Lower lobe of right lung (tissue), 2 donors: Measurements from ENCODE around the gene ALDOC. TPM values are rescaled to one million over a fixed set of nuclear protein-coding genes. Genes with fewer than 3 reads are reported as not detected.

Experiments used
- ATAC-seq, 2 donors: fragments of 200-7000 bp; cut with Tn5 transposase; one replicate each; pipeline ENCODE4 v1.9.1; 2020 to 2022; ENCODE audit warnings: mild to moderate bottlenecking in 2 of 2, moderate library complexity in 2 of 2
- DNase-seq: peaks from one replicate; pipeline ENCODE4 v3.0.0-alpha.2; 2020
- H3K27ac ChIP-seq: fragments of 200-600 bp; one replicate; pipeline ENCODE4 v1.8.0; 2022
- H3K27me3 ChIP-seq: fragments of 200-600 bp; one replicate; pipeline ENCODE4 v1.8.0; 2022; ENCODE audit warnings: low read depth
- H3K36me3 ChIP-seq: fragments of 200-600 bp; one replicate; pipeline ENCODE4 v1.8.0; 2022; ENCODE audit warnings: mild to moderate bottlenecking
- H3K4me1 ChIP-seq: fragments of 200-600 bp; one replicate; pipeline ENCODE4 v1.8.0; 2022
- H3K4me3 ChIP-seq: fragments of 200-600 bp; one replicate; pipeline ENCODE4 v1.8.0; 2022; ENCODE audit warnings: mild to moderate bottlenecking
- H3K9me3 ChIP-seq: fragments of 200-600 bp; one replicate; pipeline ENCODE4 v1.8.0; 2022
- CTCF ChIP-seq: fragments of 200-600 bp; IDR thresholded peaks from one replicate; pipeline ENCODE4 v1.8.0; 2022; ENCODE audit warnings: antibody characterized with exemption, mild to moderate bottlenecking
- intact Hi-C: fragments of 100-400 bp; cut with DNase I; formaldehyde crosslinking; loops from one replicate; pipeline ENCODE4 v1.11.0; 2022
- total RNA-seq: library from RNA; stranded (reverse); fragmentation: NEBNext Ultra II Directional; extraction: Animal tissue kit (Norgen Biotek cat#: 25700); gene quantifications from one replicate; pipeline ENCODE4 v1.2.1, GENCODE V29; 2021
- donor health status: DM: no; HTN: yes; CAD: no; lungs with severe emphysema.

Gene ALDOC
- total RNA-seq, 1 donor from 2014 or later: 11.6 TPM

- peaks cover 43% of the 10 kb centered on the region for H3K4me1 ChIP-seq
- H3K4me3 ChIP-seq: no peak overlapping the region
- no peak for ATAC-seq
- no peaks in the 10 kb centered on the region for H3K27me3 ChIP-seq
- TF ChIP-seq CTCF: no peak
- no peak overlapping the region for H3K27ac ChIP-seq
- intact Hi-C loops: no loop called here
- no peak for DNase-seq
- no peaks in the 10 kb centered on the region for H3K9me3 ChIP-seq
- peaks cover 35% of the 10 kb centered on the region for H3K36me3 ChIP-seq
Observed at GRCh38 chr17:28550858-28551257, 25.8 kb downstream of the ALDOC start.

GRCh38 chr17:28549236-28550132, 27.2 kb downstream of the ALDOC start:
- H3K4me1 ChIP-seq: peaks cover 43% of the 10 kb centered on the region
- H3K27me3 ChIP-seq: no peaks in the 10 kb centered on the region
- no peak for TF ChIP-seq CTCF
- no peak overlapping the region for H3K4me3 ChIP-seq
- no peak for ATAC-seq
- H3K27ac ChIP-seq: no peak overlapping the region
- H3K9me3 ChIP-seq: no peaks in the 10 kb centered on the region
- intact Hi-C loops: loop anchor here (10.0 kb wide), 1 partner anchor 55 kb away; no protein-coding TSS in a partner anchor
- peaks cover 22% of the 10 kb centered on the region for H3K36me3 ChIP-seq
- no peak for DNase-seq

GRCh38 chr17:28548417-28549130, 28.1 kb downstream of the ALDOC start:
- H3K27me3 ChIP-seq: no peaks in the 10 kb centered on the region
- peak; percentile 5 for TF ChIP-seq CTCF
- intact Hi-C loops: loop anchor here (10.0 kb wide), 1 partner anchor 54 kb away; no protein-coding TSS in a partner anchor
- no peak overlapping the region for H3K4me3 ChIP-seq
- H3K27ac ChIP-seq: no peak overlapping the region
- peaks cover 12% of the 10 kb centered on the region for H3K36me3 ChIP-seq
- H3K4me1 ChIP-seq: peaks cover 43% of the 10 kb centered on the region
- H3K9me3 ChIP-seq: no peaks in the 10 kb centered on the region
- DNase-seq (no peak), ATAC-seq (no peak)

- no peaks in the 10 kb centered on the region for H3K9me3 ChIP-seq
- peaks cover 39% of the 10 kb centered on the region for H3K4me1 ChIP-seq
- H3K36me3 ChIP-seq: peaks cover 12% of the 10 kb centered on the region
- H3K27me3 ChIP-seq: no peaks in the 10 kb centered on the region
- ATAC-seq (peak; percentile 73 to 84), DNase-seq (peak; percentile 82)
- TF ChIP-seq CTCF: peak; percentile 93
- peak overlapping the region; percentile 21 for H3K27ac ChIP-seq
- H3K4me3 ChIP-seq: no peak overlapping the region
- intact Hi-C loops: loop anchor here (10.0 kb wide), 1 partner anchor 53 kb away; no protein-coding TSS in a partner anchor
Observed at GRCh38 chr17:28547623-28548416, 28.9 kb downstream of the ALDOC start.

DNA sequence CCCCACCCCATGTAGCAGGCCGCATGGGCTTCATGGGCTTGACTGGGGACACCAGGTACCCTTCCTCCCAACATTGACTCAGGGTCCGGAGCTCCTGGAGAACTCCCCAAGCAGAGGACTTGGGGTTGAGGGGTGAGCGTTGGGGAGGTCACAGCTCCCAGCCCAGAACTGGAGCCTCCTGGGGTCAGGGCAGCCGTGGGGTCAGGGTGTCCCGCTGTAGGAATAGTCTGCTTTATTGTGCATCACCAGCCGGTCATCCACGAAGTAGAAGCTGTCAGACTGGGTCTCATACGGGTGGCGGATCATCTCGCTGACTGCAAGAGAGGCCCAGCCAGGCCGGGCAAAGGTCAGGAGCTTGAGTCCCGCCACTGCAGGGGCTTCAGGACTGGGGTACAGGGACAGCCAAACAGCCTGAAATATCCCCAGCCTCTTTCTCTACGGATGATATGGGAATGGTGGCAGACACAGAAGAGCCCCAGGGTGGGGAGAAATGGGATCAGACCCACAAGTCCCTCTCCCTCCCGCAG, 29.5 kb downstream of the ALDOC start:
- no peak for TF ChIP-seq CTCF
- H3K4me3 ChIP-seq: no peak overlapping the region
- no peak for DNase-seq
- H3K36me3 ChIP-seq: peaks cover 12% of the 10 kb centered on the region
- intact Hi-C loops: loop anchor here (10.0 kb wide), 1 partner anchor 52 kb away; no protein-coding TSS in a partner anchor
- no peaks in the 10 kb centered on the region for H3K27me3 ChIP-seq
- H3K27ac ChIP-seq: peak overlapping the region; percentile 21
- no peaks in the 10 kb centered on the region for H3K9me3 ChIP-seq
- H3K4me1 ChIP-seq: peaks cover 36% of the 10 kb centered on the region
- ATAC-seq: no peak
